ENCODE data around the gene IFIT2. TPM values are rescaled to one million over a fixed set of nuclear protein-coding genes. Genes with fewer than 3 reads are reported as not detected.
"Not testable (repeated sequence)": the region's sequence is repeated elsewhere in the genome, so short reads cannot be mapped to it uniquely, and the experiment has no call there.

The IFIT2 gene
- total and polyA plus RNA-seq, 8 donors = 0.45 to 5.0 (median 1.6) TPM; not detected in 1

GRCh38 chr10:89312973-89313372 is 11.1 kb downstream of the IFIT2 start:
- H3K36me3 ChIP-seq = peaks cover 0 to 10% (median 2%) of the 10 kb centered on the region in 4 donors
- no peak overlapping the region for H3K27ac ChIP-seq
- H3K27me3 ChIP-seq = no peaks in the 10 kb centered on the region
- DNase-seq = no peak
- no peaks in the 10 kb centered on the region for H3K4me1 ChIP-seq
- WGBS, 5 donors = 80 to 97% (median 91%) methylated on average over 1 of the region's 1 CpG
- TF ChIP-seq POLR2A (IDR thresholded peaks at IDR 0.05) (no peak), CTCF (IDR thresholded peaks at IDR 0.05) (no peak), POLR2AphosphoS5 (IDR thresholded peaks at IDR 0.05) (no peak), EP300 (IDR thresholded peaks at IDR 0.05) (no peak)
- no peak overlapping the region for H3K4me3 ChIP-seq
- intact Hi-C loops (cut with DNase I; ENCODE audit: low total_unique reads) = no loop called here
- H3K9me3 ChIP-seq = no peaks in the 10 kb centered on the region

- no peaks in the 10 kb centered on the region for H3K9me3 ChIP-seq
- H3K4me1 ChIP-seq = no peaks in the 10 kb centered on the region
- H3K36me3 ChIP-seq = no peaks in the 10 kb centered on the region
- no peak for DNase-seq
- no peak overlapping the region for H3K27ac ChIP-seq
- no peak for TF ChIP-seq POLR2A (IDR thresholded peaks at IDR 0.05)
- TF ChIP-seq POLR2AphosphoS5 (IDR thresholded peaks at IDR 0.05) = no peak
- TF ChIP-seq CTCF (IDR thresholded peaks at IDR 0.05) = no peak
- TF ChIP-seq EP300 (IDR thresholded peaks at IDR 0.05) = no peak
- intact Hi-C loops (cut with DNase I; ENCODE audit: low total_unique reads) = no loop called here
- no peak overlapping the region for H3K4me3 ChIP-seq
- no peaks in the 10 kb centered on the region for H3K27me3 ChIP-seq
These were observed 12.8 kb downstream of the IFIT2 start for GRCh38 chr10:89314676-89315075.

GRCh38 chr10:89318047-89318446 is 16.2 kb downstream of the IFIT2 start:
- intact Hi-C loops (cut with DNase I; ENCODE audit: low total_unique reads); DNase-seq; H3K9me3 ChIP-seq; H3K4me3 ChIP-seq; H3K4me1 ChIP-seq; H3K27ac ChIP-seq; H3K27me3 ChIP-seq; H3K36me3 ChIP-seq: not testable (repeated sequence)
- WGBS, 5 donors = 95 to 98% (median 96%) methylated on average over 4 of the region's 4 CpGs

GRCh38 chr10:89325081-89325480 is 23.2 kb downstream of the IFIT2 start:
- H3K27ac ChIP-seq; H3K27me3 ChIP-seq; intact Hi-C loops (cut with DNase I; ENCODE audit: low total_unique reads); H3K36me3 ChIP-seq; H3K9me3 ChIP-seq; H3K4me3 ChIP-seq; DNase-seq: not testable (repeated sequence)
- peaks cover 4 to 30% (median 19%) of the 10 kb centered on the region in 4 donors for H3K4me1 ChIP-seq

- H3K4me3 ChIP-seq; H3K36me3 ChIP-seq; intact Hi-C loops (cut with DNase I; ENCODE audit: low total_unique reads); H3K27me3 ChIP-seq; H3K27ac ChIP-seq; DNase-seq; H3K9me3 ChIP-seq: not testable (repeated sequence)
- WGBS, 5 donors = 38 to 78% (median 71%) methylated on average over 2 of the region's 2 CpGs
- H3K4me1 ChIP-seq = peaks cover 4 to 38% (median 23%) of the 10 kb centered on the region in 4 donors
These were observed 24.0 kb downstream of the IFIT2 start for GRCh38 chr10:89325856-89326255.

GRCh38 chr10:89327803-89328441 is 26.1 kb downstream of the IFIT2 start, which contains the start of gene IFIT3:
IFIT3 (plus strand) TSS chr10:89327997; CDS start chr10:89328074, 77 bp downstream.
- intact Hi-C loops (cut with DNase I; ENCODE audit: low total_unique reads) = no loop called here
- peak within 1 kb of the TSS; percentile 77 to 90 (median 87) for H3K27ac ChIP-seq
- H3K27me3 ChIP-seq = no peaks in the 10 kb centered on the region
- H3K36me3 ChIP-seq = no peaks in the 10 kb centered on the region
- peak within 1 kb of the TSS; percentile 41 to 45 (median 42) for H3K4me3 ChIP-seq
- peaks cover 9 to 59% (median 29%) of the 10 kb centered on the region in 4 donors for H3K4me1 ChIP-seq
- WGBS, 5 donors = 0 to 4% (median 1%) methylated on average over 7 of the region's 7 CpGs
- no peak for TF ChIP-seq POLR2A (IDR thresholded peaks at IDR 0.05)
- TF ChIP-seq CTCF (IDR thresholded peaks at IDR 0.05) = no peak
- TF ChIP-seq EP300 (IDR thresholded peaks at IDR 0.05) = no peak
- peak; percentile 37 to 65 (median 41) for TF ChIP-seq POLR2AphosphoS5 (IDR thresholded peaks at IDR 0.05)
- H3K9me3 ChIP-seq = no peaks in the 10 kb centered on the region
- peak; percentile 35 to 91 for DNase-seq
